ENCODE results near the gene FGD3. TPM values are rescaled to one million over a fixed set of nuclear protein-coding genes. Genes with fewer than 3 reads are reported as not detected.
"Not testable (repeated sequence)": the region's sequence is repeated elsewhere in the genome, so short reads cannot be mapped to it uniquely, and the experiment has no call there.

FGD3 gene
- polyA plus RNA-seq (2013, experiment 1 of 2) = 0.29 TPM
- polyA plus RNA-seq (2013, experiment 2 of 2) = 0.34 TPM

GRCh38 chr9:92947268-92948037, at the start of gene FGD3:
FGD3 (plus strand) TSS chr9:92947523; CDS start chr9:92976257, 28,734 bp downstream.
- no peak within 1 kb of the TSS for H3K18ac ChIP-seq (ENCODE audit: low read length)
- DNase-seq = no peak
- no peaks in the 10 kb centered on the region for H3K27me3 ChIP-seq (ENCODE audit: insufficient read depth, low read length, poor library complexity)
- peaks cover 2% of the 10 kb centered on the region for H3K4me1 ChIP-seq (ENCODE audit: control insufficient read depth, low read depth, low read length)
- H3K9ac ChIP-seq (ENCODE audit: low read length) = peak within 1 kb of the TSS; percentile 60
- H4K5ac ChIP-seq (ENCODE audit: low read length) = no peak within 1 kb of the TSS
- no peak within 1 kb of the TSS for H4K8ac ChIP-seq (ENCODE audit: low read depth, low read length)
- H3K4me2 ChIP-seq (ENCODE audit: low read length) = peak within 1 kb of the TSS; percentile 40
- no peak within 1 kb of the TSS for H2BK120ac ChIP-seq (ENCODE audit: low read depth, low read length)
- H3K36me3 ChIP-seq (ENCODE audit: control insufficient read depth, insufficient read depth, low read length) = no peaks in the 10 kb centered on the region
- H3K4me3 ChIP-seq (ENCODE audit: low read length) = peak within 1 kb of the TSS; percentile 4
- WGBS (ENCODE audit: extremely low coverage, insufficient coverage, low lambda C conversion rate) = no CpG with 5 or more reads among the region's 36 CpGs
- peak within 1 kb of the TSS; percentile 73 for H3K56ac ChIP-seq (ENCODE audit: low read length)
- no peak within 1 kb of the TSS for H2BK5ac ChIP-seq (ENCODE audit: low read length)
- no peak within 1 kb of the TSS for H2AK5ac ChIP-seq (ENCODE audit: low read length)
- no peak within 1 kb of the TSS for H3K27ac ChIP-seq (ENCODE audit: low read depth, low read length)
- no peak within 1 kb of the TSS for H2BK15ac ChIP-seq (replicated peaks; ENCODE audit: low read depth)
- no peaks in the 10 kb centered on the region for H3K79me2 ChIP-seq (ENCODE audit: control insufficient read depth, insufficient read depth, low read length)
- no peak within 1 kb of the TSS for H3K23ac ChIP-seq (ENCODE audit: low read length)
- H3K79me1 ChIP-seq (ENCODE audit: low read length) = no peaks in the 10 kb centered on the region
- H3K4ac ChIP-seq (ENCODE audit: low read depth, low read length) = no peak within 1 kb of the TSS

- not testable (repeated sequence) for H3K27ac ChIP-seq (ENCODE audit: low read depth, low read length); H4K5ac ChIP-seq (ENCODE audit: low read length); H3K23ac ChIP-seq (ENCODE audit: low read length); H3K56ac ChIP-seq (ENCODE audit: low read length); H3K18ac ChIP-seq (ENCODE audit: low read length); H3K4me1 ChIP-seq (ENCODE audit: control insufficient read depth, low read depth, low read length); H3K4me3 ChIP-seq (ENCODE audit: low read length); H3K4me2 ChIP-seq (ENCODE audit: low read length); DNase-seq; H3K79me2 ChIP-seq (ENCODE audit: control insufficient read depth, insufficient read depth, low read length); H4K8ac ChIP-seq (ENCODE audit: low read depth, low read length); H3K36me3 ChIP-seq (ENCODE audit: control insufficient read depth, insufficient read depth, low read length); H2BK15ac ChIP-seq (replicated peaks; ENCODE audit: low read depth); H3K79me1 ChIP-seq (ENCODE audit: low read length); H2BK5ac ChIP-seq (ENCODE audit: low read length); H3K9ac ChIP-seq (ENCODE audit: low read length); H3K4ac ChIP-seq (ENCODE audit: low read depth, low read length); H2BK120ac ChIP-seq (ENCODE audit: low read depth, low read length); H3K27me3 ChIP-seq (ENCODE audit: insufficient read depth, low read length, poor library complexity); H2AK5ac ChIP-seq (ENCODE audit: low read length)
- no CpG with 5 or more reads among the region's 6 CpGs for WGBS (ENCODE audit: extremely low coverage, insufficient coverage, low lambda C conversion rate)
These were observed 42.2 kb upstream of the FGD3 start for GRCh38 chr9:92905137-92905536.

- H4K5ac ChIP-seq (ENCODE audit: low read length) = no peak overlapping the region
- H3K4me2 ChIP-seq (ENCODE audit: low read length) = no peak overlapping the region
- no peak overlapping the region for H3K27ac ChIP-seq (ENCODE audit: low read depth, low read length)
- no peak overlapping the region for H3K9ac ChIP-seq (ENCODE audit: low read length)
- H3K4ac ChIP-seq (ENCODE audit: low read depth, low read length) = no peak overlapping the region
- H3K27me3 ChIP-seq (ENCODE audit: insufficient read depth, low read length, poor library complexity) = no peaks in the 10 kb centered on the region
- no peaks in the 10 kb centered on the region for H3K4me1 ChIP-seq (ENCODE audit: control insufficient read depth, low read depth, low read length)
- no peaks in the 10 kb centered on the region for H3K36me3 ChIP-seq (ENCODE audit: control insufficient read depth, insufficient read depth, low read length)
- H2AK5ac ChIP-seq (ENCODE audit: low read length) = no peak overlapping the region
- no peak overlapping the region for H3K23ac ChIP-seq (ENCODE audit: low read length)
- H3K56ac ChIP-seq (ENCODE audit: low read length) = no peak overlapping the region
- no peaks in the 10 kb centered on the region for H3K79me2 ChIP-seq (ENCODE audit: control insufficient read depth, insufficient read depth, low read length)
- no peak overlapping the region for H4K8ac ChIP-seq (ENCODE audit: low read depth, low read length)
- no peak for DNase-seq
- H2BK5ac ChIP-seq (ENCODE audit: low read length) = no peak overlapping the region
- no peak overlapping the region for H2BK15ac ChIP-seq (replicated peaks; ENCODE audit: low read depth)
- no peak overlapping the region for H3K4me3 ChIP-seq (ENCODE audit: low read length)
- H3K18ac ChIP-seq (ENCODE audit: low read length) = no peak overlapping the region
- no peak overlapping the region for H2BK120ac ChIP-seq (ENCODE audit: low read depth, low read length)
- no CpG with 5 or more reads among the region's 11 CpGs for WGBS (ENCODE audit: extremely low coverage, insufficient coverage, low lambda C conversion rate)
- H3K79me1 ChIP-seq (ENCODE audit: low read length) = no peaks in the 10 kb centered on the region
These were observed 35.5 kb upstream of the FGD3 start for GRCh38 chr9:92911511-92912475.

GRCh38 chr9:92917176-92917800, 30.0 kb upstream of the FGD3 start:
- Histone ChIP-seq H3K79me2 (ENCODE audit: control insufficient read depth, insufficient read depth, low read length) (no peaks in the 10 kb centered on the region), H3K4me3 (ENCODE audit: low read length) (no peak overlapping the region), H3K9ac (ENCODE audit: low read length) (no peak overlapping the region), H4K8ac (ENCODE audit: low read depth, low read length) (no peak overlapping the region), H2BK15ac (replicated peaks; ENCODE audit: low read depth) (no peak overlapping the region), H3K4me2 (ENCODE audit: low read length) (no peak overlapping the region), H3K4me1 (ENCODE audit: control insufficient read depth, low read depth, low read length) (no peaks in the 10 kb centered on the region), H3K79me1 (ENCODE audit: low read length) (no peaks in the 10 kb centered on the region), H2BK120ac (ENCODE audit: low read depth, low read length) (no peak overlapping the region), H3K18ac (ENCODE audit: low read length) (no peak overlapping the region), H3K56ac (ENCODE audit: low read length) (no peak overlapping the region), H4K5ac (ENCODE audit: low read length) (no peak overlapping the region), H3K36me3 (ENCODE audit: control insufficient read depth, insufficient read depth, low read length) (no peaks in the 10 kb centered on the region), H3K27me3 (ENCODE audit: insufficient read depth, low read length, poor library complexity) (no peaks in the 10 kb centered on the region), H2AK5ac (ENCODE audit: low read length) (no peak overlapping the region), H3K4ac (ENCODE audit: low read depth, low read length) (no peak overlapping the region), H3K23ac (ENCODE audit: low read length) (no peak overlapping the region), H2BK5ac (ENCODE audit: low read length) (no peak overlapping the region), H3K27ac (ENCODE audit: low read depth, low read length) (no peak overlapping the region)
- DNase-seq = peak; percentile 27
- no CpG with 5 or more reads among the region's 2 CpGs for WGBS (ENCODE audit: extremely low coverage, insufficient coverage, low lambda C conversion rate)

- no peaks in the 10 kb centered on the region for H3K27me3 ChIP-seq (ENCODE audit: insufficient read depth, low read length, poor library complexity)
- no peak overlapping the region for H3K4me2 ChIP-seq (ENCODE audit: low read length)
- H2BK120ac ChIP-seq (ENCODE audit: low read depth, low read length) = no peak overlapping the region
- H4K5ac ChIP-seq (ENCODE audit: low read length) = no peak overlapping the region
- no peaks in the 10 kb centered on the region for H3K79me2 ChIP-seq (ENCODE audit: control insufficient read depth, insufficient read depth, low read length)
- no peak overlapping the region for H4K8ac ChIP-seq (ENCODE audit: low read depth, low read length)
- no peak overlapping the region for H3K18ac ChIP-seq (ENCODE audit: low read length)
- H3K4me3 ChIP-seq (ENCODE audit: low read length) = no peak overlapping the region
- H2BK15ac ChIP-seq (replicated peaks; ENCODE audit: low read depth) = no peak overlapping the region
- no peaks in the 10 kb centered on the region for H3K79me1 ChIP-seq (ENCODE audit: low read length)
- H3K4ac ChIP-seq (ENCODE audit: low read depth, low read length) = no peak overlapping the region
- H3K27ac ChIP-seq (ENCODE audit: low read depth, low read length) = no peak overlapping the region
- no peak overlapping the region for H3K23ac ChIP-seq (ENCODE audit: low read length)
- no peak overlapping the region for H3K9ac ChIP-seq (ENCODE audit: low read length)
- WGBS (ENCODE audit: extremely low coverage, insufficient coverage, low lambda C conversion rate) = no CpG with 5 or more reads among the region's 1 CpG
- DNase-seq = no peak
- H3K4me1 ChIP-seq (ENCODE audit: control insufficient read depth, low read depth, low read length) = no peaks in the 10 kb centered on the region
- no peak overlapping the region for H3K56ac ChIP-seq (ENCODE audit: low read length)
- H3K36me3 ChIP-seq (ENCODE audit: control insufficient read depth, insufficient read depth, low read length) = no peaks in the 10 kb centered on the region
- no peak overlapping the region for H2AK5ac ChIP-seq (ENCODE audit: low read length)
- no peak overlapping the region for H2BK5ac ChIP-seq (ENCODE audit: low read length)
These were observed 26.9 kb upstream of the FGD3 start for GRCh38 chr9:92920437-92920836.

Data from mesendoderm (in vitro differentiated cells).